ENCODE results near the gene CDH6. TPM values are rescaled to one million over a fixed set of nuclear protein-coding genes. Genes with fewer than 3 reads are reported as not detected.

Gene CDH6
- total RNA-seq, 4 donors from 2014 or later = 0.13 to 2.5 (median 0.82) TPM

- DNase-seq (ENCODE audit: low spot score in 2 of 2) = no peak
- 31 to 52% methylated on average over 1 of the region's 1 CpG for whole genome bisulfite sequencing, 2 donors
- TF ChIP-seq CTCF (IDR thresholded peaks at IDR 0.05) = no peak
- TF ChIP-seq POLR2A (IDR thresholded peaks at IDR 0.05) = no peak
- H3K4me3 ChIP-seq (ENCODE audit: low read depth, poor library complexity, severe bottlenecking) = no peak overlapping the region
- intact Hi-C loops (cut with DNase I; ENCODE audit: low total_unique reads) = no loop called here
Observed at GRCh38 chr5:31204958-31205357, 11.5 kb downstream of the CDH6 start.

- TF ChIP-seq POLR2A (IDR thresholded peaks at IDR 0.05) = no peak
- no peak for TF ChIP-seq CTCF (IDR thresholded peaks at IDR 0.05)
- no peak for DNase-seq (ENCODE audit: low spot score in 2 of 2)
- no peak overlapping the region for H3K4me3 ChIP-seq (ENCODE audit: low read depth, poor library complexity, severe bottlenecking)
- intact Hi-C loops (cut with DNase I; ENCODE audit: low total_unique reads) = no loop called here
- WGBS, 2 donors = 62 to 67% methylated on average over 6 of the region's 6 CpGs
Observed at GRCh38 chr5:31208043-31208442, 14.6 kb downstream of the CDH6 start.

GRCh38 chr5:31209334-31209733, 15.8 kb downstream of the CDH6 start:
- intact Hi-C loops (cut with DNase I; ENCODE audit: low total_unique reads) = no loop called here
- 64 to 70% methylated on average over 3 of the region's 3 CpGs for WGBS, 2 donors
- TF ChIP-seq POLR2A (IDR thresholded peaks at IDR 0.05) (no peak), CTCF (IDR thresholded peaks at IDR 0.05) (no peak)
- no peak for DNase-seq (ENCODE audit: low spot score in 2 of 2)
- no peak overlapping the region for H3K4me3 ChIP-seq (ENCODE audit: low read depth, poor library complexity, severe bottlenecking)

GRCh38 chr5:31211098-31211497, 17.6 kb downstream of the CDH6 start:
- H3K4me3 ChIP-seq (ENCODE audit: low read depth, poor library complexity, severe bottlenecking) = no peak overlapping the region
- TF ChIP-seq POLR2A (IDR thresholded peaks at IDR 0.05) (no peak), CTCF (IDR thresholded peaks at IDR 0.05) (no peak)
- DNase-seq (ENCODE audit: low spot score in 2 of 2) = no peak
- intact Hi-C loops (cut with DNase I; ENCODE audit: low total_unique reads) = no loop called here

GRCh38 chr5:31213257-31213656, 19.8 kb downstream of the CDH6 start:
- DNase-seq (ENCODE audit: low spot score in 2 of 2) = no peak
- TF ChIP-seq POLR2A (IDR thresholded peaks at IDR 0.05) = no peak
- TF ChIP-seq CTCF (IDR thresholded peaks at IDR 0.05) = no peak
- no peak overlapping the region for H3K4me3 ChIP-seq (ENCODE audit: low read depth, poor library complexity, severe bottlenecking)
- 61 to 64% methylated on average over 4 of the region's 4 CpGs for WGBS, 2 donors
- intact Hi-C loops (cut with DNase I; ENCODE audit: low total_unique reads) = no loop called here

GRCh38 chr5:31213705-31214121, 20.2 kb downstream of the CDH6 start:
- TF ChIP-seq CTCF (IDR thresholded peaks at IDR 0.05) (no peak), POLR2A (IDR thresholded peaks at IDR 0.05) (no peak)
- intact Hi-C loops (cut with DNase I; ENCODE audit: low total_unique reads) = no loop called here
- 17 to 30% methylated on average over 6 of the region's 6 CpGs for WGBS, 2 donors
- no peak for DNase-seq (ENCODE audit: low spot score in 2 of 2)
- no peak overlapping the region for H3K4me3 ChIP-seq (ENCODE audit: low read depth, poor library complexity, severe bottlenecking)

Data from lower leg skin (tissue), 4 donors.